Measurements from ENCODE around the gene FBXL17.

The FBXL17 gene

GRCh38 chr5:108149369-108149768 lies 232.5 kb downstream of the FBXL17 start:
- no peak for DNase-seq (ENCODE audit: low spot score)

- no peak for DNase-seq (ENCODE audit: low spot score)
Measured at GRCh38 chr5:108148715-108149139, 233.2 kb downstream of the FBXL17 start.

GRCh38 chr5:108146222-108146621 lies 235.7 kb downstream of the FBXL17 start:
- DNase-seq (ENCODE audit: low spot score), result no peak

- DNase-seq (ENCODE audit: low spot score), result no peak
Measured at GRCh38 chr5:108145351-108145750, 236.5 kb downstream of the FBXL17 start.

DNA sequence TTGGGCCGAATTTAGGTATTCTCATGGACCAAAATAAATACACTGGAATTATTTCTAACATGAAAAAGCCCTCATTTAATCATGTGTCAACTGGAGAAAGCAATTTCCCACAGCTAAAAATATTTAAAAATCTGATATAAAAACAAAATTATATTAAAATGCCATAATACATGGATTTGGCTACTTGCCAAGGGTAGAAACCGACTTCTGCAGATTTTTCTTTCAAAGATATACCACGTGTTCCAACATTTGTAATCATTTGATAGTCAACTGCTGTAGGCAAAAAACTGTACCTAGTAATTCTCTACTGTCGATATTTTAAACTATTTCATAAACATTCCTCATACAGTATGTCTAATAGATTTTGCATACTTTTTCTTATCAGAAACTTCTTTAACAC lies 237.6 kb downstream of the FBXL17 start:
- DNase-seq (ENCODE audit: low spot score), result no peak

- no peak for DNase-seq (ENCODE audit: low spot score)
Measured at GRCh38 chr5:108143581-108143980, 238.3 kb downstream of the FBXL17 start.

GRCh38 chr5:108141676-108142075 lies 240.2 kb downstream of the FBXL17 start:
- DNase-seq (ENCODE audit: low spot score), result no peak

- no peak for DNase-seq (ENCODE audit: low spot score)
Measured at GRCh38 chr5:108136493-108136892, 245.4 kb downstream of the FBXL17 start.

GRCh38 chr5:108129129-108129528 lies 252.8 kb downstream of the FBXL17 start:
- DNase-seq (ENCODE audit: low spot score), result no peak

DNA sequence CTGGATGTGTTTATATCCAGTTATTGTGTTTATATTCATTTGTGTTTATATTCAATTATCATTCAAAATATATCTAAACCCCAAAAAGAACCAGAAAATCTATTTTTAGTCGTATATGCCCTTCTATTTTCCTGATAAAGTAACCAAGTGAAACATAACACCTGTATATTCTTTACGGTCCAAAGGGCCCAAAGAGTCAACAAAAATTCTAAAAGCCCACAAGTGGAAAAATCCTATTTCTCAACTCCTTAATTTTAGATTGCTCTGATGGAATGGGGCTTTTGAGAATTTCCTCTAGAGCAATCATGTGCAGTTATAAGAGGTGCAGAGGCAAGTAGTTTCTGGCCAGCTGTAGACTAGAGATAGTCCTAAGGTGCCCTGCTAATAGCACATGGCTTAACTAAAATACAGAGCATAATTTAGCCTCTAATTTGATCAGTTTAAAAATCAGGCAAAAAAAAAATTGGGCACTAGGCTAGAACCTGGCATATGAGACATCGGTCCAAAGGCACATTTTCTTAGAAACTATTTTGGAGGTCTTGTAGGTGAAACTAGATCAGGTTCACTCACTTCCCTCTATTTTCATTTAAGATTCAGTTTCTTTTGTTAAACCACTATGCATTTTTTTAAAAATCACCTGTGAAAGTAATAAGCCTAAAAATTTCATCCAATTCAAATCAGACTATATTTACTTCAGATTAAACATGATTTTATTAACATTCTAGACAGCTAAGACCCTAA lies 256.0 kb downstream of the FBXL17 start:
- DNase-seq (ENCODE audit: low spot score), result no peak

DNA sequence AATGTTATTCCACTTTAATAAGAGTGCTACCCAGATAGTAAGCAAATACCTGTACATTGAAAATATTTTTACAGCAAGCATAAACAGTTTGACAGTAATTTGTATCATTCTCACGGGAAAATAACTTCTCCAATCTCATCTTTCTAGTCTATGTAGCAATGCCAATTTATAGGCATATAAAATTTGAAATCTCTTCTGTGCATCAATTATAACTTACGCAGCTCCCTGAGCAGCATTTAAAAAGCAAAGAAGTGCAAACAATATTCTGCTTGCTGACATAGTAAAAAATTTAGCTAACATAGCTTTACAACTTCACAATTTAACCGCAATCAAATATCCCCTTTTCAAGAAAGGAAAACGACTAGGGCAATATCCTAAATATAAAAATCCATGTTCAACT lies 257.3 kb downstream of the FBXL17 start:
- no peak for DNase-seq (ENCODE audit: low spot score)

- DNase-seq (ENCODE audit: low spot score), result no peak
Measured at GRCh38 chr5:108122702-108123101, 259.2 kb downstream of the FBXL17 start.

- DNase-seq (ENCODE audit: low spot score), result no peak
Measured at GRCh38 chr5:108118813-108119514, 262.9 kb downstream of the FBXL17 start.

DNA sequence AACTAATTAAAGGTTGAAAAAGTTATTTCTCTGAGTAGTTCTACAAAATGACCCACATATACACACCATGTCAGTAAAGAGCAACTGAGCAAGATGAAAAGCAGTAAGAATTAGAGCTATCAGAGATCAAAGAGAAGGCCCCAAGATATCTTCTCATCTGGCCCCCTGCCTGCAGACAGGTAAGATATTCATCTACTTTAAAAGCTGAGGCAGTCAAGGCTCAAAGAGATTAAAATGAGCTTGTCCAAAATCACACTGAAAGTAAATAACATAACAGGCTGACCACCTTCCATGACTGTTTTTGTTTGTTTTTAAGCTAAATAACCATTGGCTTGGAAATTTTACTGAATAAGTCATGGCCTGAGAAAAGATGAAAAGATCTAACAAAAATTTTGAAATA lies 266.2 kb downstream of the FBXL17 start:
- DNase-seq (ENCODE audit: low spot score), result no peak

DNA sequence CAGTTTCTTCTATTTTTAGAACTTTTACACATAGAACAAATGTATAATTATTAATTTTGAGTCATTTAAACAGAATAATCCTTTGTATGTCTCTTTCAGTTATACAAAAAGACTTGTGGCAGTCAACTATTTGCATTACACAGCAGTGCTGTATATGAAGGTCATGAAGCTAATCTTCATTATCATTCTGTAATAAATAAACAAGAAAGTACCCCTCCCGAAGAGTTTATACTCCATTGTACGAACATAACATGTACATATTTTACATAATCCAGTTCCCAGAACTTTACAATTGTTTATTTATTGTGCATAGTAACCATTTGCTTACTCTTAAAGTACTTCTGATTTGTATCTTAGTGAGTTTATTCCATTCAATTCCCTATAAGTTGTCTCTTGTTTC lies 267.9 kb downstream of the FBXL17 start:
- no peak for DNase-seq (ENCODE audit: low spot score)

GRCh38 chr5:108111736-108112135 lies 270.2 kb downstream of the FBXL17 start:
- no peak for DNase-seq (ENCODE audit: low spot score)

DNA sequence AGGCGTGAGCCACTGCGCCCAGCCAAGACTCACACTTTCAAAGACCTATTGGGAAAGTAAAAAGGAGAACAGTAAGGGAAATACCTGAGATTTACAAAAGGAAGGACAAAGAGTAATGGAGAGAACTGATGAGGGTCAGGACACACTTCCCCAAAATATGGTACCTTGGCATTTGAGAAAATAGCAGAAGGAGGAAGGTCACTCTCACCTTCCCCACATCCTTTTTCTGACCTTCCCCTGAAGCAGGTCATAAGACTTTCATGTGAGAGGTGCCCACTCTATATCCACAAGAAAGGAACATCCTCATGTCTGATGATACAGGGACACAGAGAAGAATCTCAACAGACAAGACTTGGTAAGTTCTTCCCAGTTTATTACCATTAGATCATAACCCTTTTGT lies 272.8 kb downstream of the FBXL17 start:
- no peak for DNase-seq (ENCODE audit: low spot score)

DNA sequence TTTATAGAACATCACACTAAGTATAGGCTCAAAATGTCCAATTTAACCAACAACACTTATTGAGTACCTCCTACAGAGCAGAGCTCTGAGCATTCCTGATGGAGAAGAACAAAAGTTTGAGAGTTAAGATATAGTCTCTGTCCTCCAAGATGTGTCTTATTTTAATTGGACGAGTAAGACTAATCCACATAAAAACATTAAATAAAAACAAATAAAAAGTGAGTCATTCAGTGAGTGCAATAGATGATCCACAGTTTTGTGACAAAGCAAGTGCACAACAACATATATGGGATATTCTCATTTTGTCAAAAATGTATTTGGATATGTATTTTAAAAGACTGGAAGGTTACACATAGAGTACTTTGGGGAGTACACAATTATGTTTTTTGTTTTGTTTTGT lies 277.4 kb downstream of the FBXL17 start:
- no peak for DNase-seq (ENCODE audit: low spot score)

- DNase-seq (ENCODE audit: low spot score), result no peak
Measured at GRCh38 chr5:108102463-108102862, 279.4 kb downstream of the FBXL17 start.

DNA sequence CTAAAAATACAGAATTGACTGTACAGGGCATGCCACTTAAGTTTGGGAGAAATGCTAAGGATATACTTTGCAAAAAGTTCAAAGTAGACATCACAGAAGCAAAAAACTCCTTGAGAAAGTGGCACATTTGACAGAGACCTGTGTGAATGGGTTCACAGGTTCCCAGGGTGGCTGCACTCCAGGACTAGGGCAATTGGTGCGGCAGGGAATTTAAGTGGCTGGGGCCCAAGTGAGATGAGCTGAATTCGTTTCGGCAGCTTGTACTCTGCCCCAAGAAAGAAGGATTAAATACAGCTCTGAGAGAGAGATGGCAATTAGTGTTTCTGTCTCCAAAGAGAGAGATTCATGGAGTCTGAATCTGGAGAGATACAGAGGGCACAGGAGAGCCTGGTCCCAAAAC lies 280.1 kb downstream of the FBXL17 start:
- DNase-seq (ENCODE audit: low spot score), result no peak

DNA sequence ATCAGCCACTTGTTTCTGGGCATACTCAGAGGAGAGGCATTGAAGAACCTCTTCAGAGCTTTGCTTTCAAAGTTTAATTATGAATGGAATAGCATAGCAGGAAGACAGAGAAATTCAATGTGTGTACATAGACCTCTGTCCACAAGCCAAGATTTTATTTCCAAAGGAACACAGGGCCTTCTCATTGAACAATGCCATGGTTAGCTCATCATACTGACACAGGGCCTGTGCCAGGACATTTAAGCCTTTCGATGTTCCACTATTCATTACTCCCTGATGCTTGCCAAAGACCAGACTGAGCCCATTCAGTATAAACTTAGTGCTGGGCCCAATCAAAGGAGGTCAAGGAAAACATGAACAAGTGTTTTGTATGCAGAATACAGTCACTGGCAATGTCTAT lies 280.8 kb downstream of the FBXL17 start:
- DNase-seq (ENCODE audit: low spot score), result no peak

DNA sequence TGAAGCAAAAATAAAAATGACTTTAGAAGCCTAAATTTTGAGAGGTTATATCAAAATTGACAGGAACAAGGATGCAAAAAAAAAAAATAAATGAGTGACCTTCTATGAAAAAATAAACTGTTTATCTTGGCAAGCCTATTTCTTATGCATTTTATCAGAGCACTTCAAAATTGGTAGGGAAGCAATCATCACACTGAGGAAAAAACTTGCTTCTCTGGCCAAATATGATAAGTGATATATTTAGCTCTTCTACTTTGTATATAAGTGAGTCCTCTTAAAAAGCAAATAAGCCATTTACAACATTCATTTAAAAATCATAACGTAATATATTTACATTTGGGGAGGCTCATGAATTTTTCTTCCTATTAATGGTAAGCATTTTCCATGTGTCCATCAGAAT lies 287.1 kb downstream of the FBXL17 start:
- DNase-seq (ENCODE audit: low spot score), result no peak

DNA sequence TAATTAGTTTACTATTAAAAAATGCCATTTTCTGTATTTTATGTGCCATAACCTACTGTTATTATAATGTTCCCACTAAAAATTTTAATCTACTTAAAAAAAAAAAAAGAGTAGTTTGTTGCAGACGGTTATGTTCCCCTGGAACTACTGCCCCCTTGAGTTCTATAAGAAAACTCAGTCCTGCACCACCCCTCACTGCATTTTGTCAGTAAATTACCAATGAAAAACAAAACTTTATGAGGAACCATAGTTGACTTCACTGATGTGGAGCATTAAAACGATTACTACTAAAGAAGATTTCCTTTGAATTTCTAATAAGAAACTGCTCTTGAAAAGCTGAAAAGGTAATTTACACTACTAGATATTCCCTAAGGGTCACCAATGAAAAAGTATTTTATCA lies 288.7 kb downstream of the FBXL17 start:
- peak; percentile 8 for DNase-seq (ENCODE audit: low spot score)

GRCh38 chr5:108090946-108091345 lies 291.0 kb downstream of the FBXL17 start:
- DNase-seq (ENCODE audit: low spot score), result no peak
